ENCODE measurements around the gene DGUOK.

Gene DGUOK

DNA sequence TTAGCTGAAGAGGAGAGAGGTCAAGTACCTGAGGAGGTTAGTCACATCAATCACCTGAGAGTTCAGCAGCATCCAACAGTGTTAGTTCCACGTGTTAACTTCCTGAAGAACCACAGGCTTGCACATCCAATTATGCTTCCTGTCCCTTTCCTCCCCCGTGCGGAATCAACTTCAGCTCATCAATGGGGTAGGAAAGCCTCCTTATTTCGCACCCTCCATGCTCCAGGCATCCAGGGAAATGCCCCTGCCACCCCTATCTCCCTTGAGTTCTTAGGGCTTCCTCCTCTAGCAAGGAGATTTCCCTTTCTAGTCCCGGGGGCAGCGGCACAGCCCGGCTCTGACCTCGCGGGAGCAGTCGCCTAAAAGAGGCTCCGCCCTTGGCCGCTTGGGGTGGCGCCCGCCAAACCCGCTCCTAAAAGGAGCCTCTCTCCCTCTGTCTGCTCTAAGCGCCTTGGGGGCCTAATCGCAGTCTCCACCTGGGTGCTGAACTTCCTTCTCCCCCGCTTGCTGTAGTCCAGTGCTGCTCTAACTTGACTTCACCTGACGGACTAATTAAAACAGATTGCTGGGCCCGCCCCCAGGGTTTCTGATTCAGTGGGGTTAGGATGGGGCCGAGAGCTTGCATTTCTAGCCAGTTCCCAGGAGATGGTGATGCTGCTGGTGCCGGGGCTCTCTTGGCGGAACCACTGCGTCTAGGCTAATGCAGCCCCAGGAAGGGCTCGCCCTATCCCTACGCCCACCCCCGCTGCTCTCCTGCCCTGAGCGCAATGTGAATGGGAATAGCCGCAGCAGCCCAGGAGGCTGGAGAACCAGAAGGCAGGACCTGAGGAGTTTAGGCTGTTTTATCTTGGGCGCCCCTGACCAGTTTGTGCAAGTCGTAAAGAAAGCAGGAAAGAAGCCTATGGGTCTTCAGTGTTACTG is 54.7 kb downstream of the DGUOK start:
- DNase-seq (ENCODE audit: low spot score), result peak; percentile 72

DNA sequence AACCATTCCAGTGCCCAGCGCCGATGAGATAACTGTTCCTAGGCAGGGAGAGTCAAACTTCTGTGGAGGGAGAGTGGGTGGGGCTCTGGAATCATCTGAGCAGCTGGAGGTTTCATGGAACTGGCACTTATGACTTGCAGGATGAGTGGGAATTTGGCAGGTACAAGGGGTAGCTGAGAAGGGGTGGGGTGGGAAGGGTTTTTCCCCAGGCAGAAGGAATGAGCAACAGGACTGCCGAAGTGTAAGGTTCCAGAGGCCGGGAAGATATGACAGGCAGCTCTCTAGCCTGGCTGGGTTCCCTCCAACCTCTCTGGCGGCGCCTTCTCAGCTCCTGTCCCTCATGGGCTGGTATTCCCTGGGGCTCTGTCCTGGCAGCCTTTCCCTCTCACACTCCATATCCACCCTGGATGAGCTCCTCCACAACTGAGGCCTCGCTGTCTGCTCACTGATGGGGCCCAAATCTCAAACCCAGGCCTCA is 55.5 kb downstream of the DGUOK start:
- no peak for DNase-seq (ENCODE audit: low spot score)

GRCh38 chr2:73983322-73984202 is 56.9 kb downstream of the DGUOK start:
- DNase-seq (ENCODE audit: low spot score), result peak; percentile 88

GRCh38 chr2:73984203-73984921 is 57.7 kb downstream of the DGUOK start, which contains the start of gene TET3:
TSS of gene TET3 (plus strand) at chr2:73984910. CDS start at chr2:73986404, 1,494 bp downstream.
- peak; percentile 60 for DNase-seq (ENCODE audit: low spot score)

DNA sequence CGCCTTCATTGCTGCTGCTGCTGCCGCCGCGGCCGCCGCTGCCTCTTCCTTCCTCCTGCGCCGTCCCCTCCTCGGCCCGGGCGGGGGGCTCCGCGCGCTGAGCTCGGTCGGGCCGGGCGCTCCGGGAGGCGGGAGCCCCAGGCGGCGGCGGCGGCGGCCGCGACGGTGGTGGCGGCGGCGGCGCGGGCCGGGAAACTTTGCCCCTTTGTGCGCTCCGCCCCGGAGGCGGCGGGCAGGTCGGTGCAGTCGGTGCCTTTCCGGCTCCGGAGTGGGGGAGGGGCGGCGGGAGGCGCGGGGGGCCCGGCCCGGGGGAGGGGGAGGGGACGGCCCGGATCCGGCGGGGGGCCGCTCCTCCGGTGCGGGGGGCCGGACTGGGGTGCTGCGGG is 58.2 kb downstream of the DGUOK start:
- peak; percentile 43 for DNase-seq (ENCODE audit: low spot score)

DNA sequence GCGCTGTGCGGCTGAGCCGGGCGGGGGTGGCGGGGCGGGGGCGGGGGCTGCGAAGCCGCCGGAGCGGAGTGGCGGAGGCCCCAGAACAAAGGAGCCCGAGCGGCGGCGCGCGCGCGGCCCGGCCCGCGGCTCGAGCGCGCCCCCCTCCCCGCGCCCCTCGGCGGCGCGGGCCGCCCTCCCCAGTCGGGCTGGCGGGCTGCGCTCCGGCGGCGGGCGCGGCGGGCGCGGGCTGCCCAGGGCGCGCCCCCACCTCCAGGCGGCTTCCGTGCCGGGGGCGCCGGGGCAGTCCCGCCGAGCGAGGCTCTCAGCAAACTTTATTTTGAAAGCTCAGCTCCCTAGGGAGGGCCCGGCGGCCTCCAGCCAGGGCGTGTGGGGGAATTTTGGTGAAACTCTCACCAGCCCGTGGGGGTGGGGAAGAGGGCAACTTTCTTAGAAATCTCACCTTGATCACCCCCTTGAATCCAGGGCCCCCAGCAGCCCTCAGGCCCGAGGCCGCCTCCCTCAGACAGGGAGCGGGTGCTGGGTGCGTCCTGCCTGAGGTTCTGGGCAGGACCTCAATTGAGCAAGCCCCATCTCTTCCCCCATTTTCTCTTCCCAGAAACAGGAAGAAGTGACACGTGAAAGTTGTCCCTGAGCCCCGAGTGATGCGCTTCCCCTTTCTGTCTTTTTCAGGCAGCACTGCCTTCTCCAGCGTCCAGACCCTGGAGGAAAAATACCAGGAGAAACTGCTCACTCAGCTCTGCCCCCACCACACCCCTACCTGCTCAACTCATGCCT is 58.8 kb downstream of the DGUOK start:
- DNase-seq (ENCODE audit: low spot score), result peak; percentile 33

DNA sequence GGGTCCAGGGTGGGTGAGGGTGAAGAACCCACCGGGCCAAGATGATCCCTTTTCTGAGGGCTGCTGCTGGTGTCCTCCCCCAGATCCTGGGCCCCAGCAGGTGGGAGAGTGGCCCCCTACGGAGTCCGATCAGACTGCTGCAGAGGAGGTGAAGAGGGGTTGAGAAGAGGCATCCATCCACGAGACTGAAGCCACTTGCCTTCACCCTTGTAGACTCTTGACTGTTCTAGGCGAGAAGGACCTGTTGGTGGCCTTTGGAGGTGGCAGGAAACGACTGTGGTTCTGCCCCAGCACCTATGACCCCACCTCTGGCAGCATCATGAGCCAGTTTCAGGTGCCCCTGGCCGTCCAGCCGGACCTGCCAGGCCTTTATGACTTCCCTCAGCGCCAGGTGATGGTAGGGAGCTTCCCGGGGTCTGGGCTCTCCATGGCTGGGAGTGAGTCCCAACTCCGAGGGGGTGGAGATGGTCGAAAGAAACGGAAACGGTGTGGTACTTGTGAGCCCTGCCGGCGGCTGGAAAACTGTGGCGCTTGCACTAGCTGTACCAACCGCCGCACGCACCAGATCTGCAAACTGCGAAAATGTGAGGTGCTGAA is 59.5 kb downstream of the DGUOK start:
- no peak for DNase-seq (ENCODE audit: low spot score)

GRCh38 chr2:73987109-73987947 is 60.6 kb downstream of the DGUOK start:
- no peak for DNase-seq (ENCODE audit: low spot score)

DNA sequence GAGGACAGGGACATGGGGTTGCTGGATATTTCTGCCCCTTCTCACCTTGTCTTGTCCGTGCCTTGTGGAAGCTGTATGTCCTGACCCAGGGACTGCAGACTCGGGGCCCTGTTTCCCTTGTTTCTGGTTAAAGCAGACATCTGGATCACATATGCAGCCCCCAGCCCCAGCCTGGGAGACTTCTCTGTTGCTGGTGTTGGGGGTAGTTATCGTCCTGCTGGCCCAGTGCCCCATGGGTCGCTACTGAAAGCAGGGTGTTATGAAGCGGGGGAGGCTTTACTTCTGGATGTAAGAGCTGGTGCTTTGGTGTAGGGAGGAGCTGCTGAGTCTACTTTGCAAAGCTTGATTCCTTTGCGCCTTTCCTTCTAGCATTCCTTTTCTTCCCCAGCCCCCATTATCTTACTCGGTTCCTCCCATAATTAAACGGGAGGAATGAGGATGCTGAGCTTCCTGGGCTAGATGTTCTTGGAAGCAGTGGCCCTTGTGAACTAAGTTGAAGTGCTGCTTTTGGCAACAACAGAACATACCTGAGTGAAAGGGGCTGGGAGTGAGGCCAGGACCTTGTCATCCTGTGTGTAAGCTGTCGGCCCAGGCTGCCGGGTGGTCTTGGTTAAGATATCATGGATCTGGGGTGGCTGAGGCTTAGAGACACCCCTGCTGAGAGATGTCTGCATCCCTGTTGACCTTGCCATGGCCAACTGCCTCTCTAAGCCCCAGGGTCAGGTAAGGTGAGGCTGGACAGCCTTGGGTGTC is 61.4 kb downstream of the DGUOK start:
- no peak for DNase-seq (ENCODE audit: low spot score)

- DNase-seq (ENCODE audit: low spot score), result no peak
These were observed 63.3 kb downstream of the DGUOK start for GRCh38 chr2:73989972-73990371.

GRCh38 chr2:73990531-73990930 is 63.9 kb downstream of the DGUOK start:
- no peak for DNase-seq (ENCODE audit: low spot score)

GRCh38 chr2:73992036-73992435 is 65.4 kb downstream of the DGUOK start:
- no peak for DNase-seq (ENCODE audit: low spot score)

GRCh38 chr2:73993376-73993775 is 66.7 kb downstream of the DGUOK start:
- DNase-seq (ENCODE audit: low spot score), result no peak

GRCh38 chr2:73993778-73994177 is 67.1 kb downstream of the DGUOK start:
- DNase-seq (ENCODE audit: low spot score), result no peak

GRCh38 chr2:73994178-73994831 is 67.6 kb downstream of the DGUOK start:
- DNase-seq (ENCODE audit: low spot score), result no peak

GRCh38 chr2:73995810-73996209 is 69.1 kb downstream of the DGUOK start:
- no peak for DNase-seq (ENCODE audit: low spot score)

GRCh38 chr2:73997813-73998212 is 71.1 kb downstream of the DGUOK start:
- DNase-seq (ENCODE audit: low spot score), result no peak

- DNase-seq (ENCODE audit: low spot score), result no peak
These were observed 71.8 kb downstream of the DGUOK start for GRCh38 chr2:73998451-73998850.

DNA sequence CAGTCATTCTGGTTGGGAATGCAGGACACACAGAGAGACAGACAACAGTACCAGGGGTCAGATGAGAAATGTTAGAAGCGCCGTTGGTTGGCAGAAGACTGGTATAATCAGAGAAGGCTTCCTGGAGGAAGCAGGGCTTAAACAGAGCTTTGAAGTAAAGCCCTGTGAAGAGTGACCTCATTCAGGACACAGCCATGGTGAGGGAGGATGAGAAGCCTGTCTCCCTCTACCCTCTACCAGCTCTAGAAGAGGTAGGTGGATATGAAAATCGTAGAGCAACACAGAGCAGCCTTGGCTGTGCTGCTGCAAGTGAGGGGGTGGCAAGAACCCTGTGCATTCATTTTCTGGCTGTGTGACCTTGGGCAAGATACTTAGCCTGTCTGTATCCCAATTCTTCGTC is 72.3 kb downstream of the DGUOK start:
- no peak for DNase-seq (ENCODE audit: low spot score)

Measured in SW480 (cell line).